ENCODE data around the gene SYP.

The SYP gene

DNA sequence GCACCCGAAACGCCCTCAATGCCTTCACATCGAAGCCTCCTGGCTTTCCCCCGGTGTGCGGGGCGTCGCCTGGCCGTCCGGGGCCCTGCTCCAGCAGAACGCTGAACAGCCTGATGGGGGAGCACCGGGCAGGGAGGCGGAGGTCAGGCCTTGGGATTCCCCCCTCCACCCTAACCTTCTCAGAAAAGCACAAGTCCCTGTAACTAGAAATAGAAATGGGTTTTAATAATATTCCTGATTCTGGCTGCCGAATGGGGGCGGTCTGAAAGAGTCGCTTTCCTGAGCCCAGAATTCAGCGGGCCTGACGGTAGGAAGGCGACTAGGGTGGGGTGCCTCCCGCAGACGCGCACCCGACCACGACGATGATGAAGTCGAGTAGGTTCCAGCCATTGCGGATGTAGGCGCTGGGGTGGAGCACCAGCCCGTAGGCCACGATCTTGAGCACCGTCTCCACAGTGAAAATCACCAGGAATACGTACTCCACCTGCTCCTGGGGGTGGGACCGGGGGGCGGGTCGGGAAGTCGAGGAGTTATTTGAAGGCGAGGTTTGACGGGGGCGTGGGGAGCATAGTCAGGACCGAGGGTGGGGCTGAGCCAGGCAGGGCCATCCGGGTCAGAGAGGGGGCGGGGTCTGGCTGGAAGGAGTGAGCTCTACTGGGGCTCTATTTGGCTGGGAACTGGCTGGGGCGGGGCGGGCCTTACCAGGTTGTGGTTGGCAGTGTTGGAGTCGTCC, 30.7 kb upstream of the SYP start:
- Histone ChIP-seq H3K9me2 (replicated peaks; ENCODE audit: insufficient read depth, low read length) (no peaks in the 10 kb centered on the region), H3F3A (ENCODE audit: insufficient read depth) (no peaks in the 10 kb centered on the region), H3K79me2 (ENCODE audit: insufficient read depth, low read length) (no peaks in the 10 kb centered on the region), H3K27ac (ENCODE audit: low read depth, low read length) (no peak overlapping the region), H3K9ac (ENCODE audit: low read length) (no peak overlapping the region), H3K4me2 (ENCODE audit: low read depth, low read length, poor library complexity, severe bottlenecking) (peak overlapping the region; percentile 31), H3K9me3 (ENCODE audit: insufficient read depth, low read length) (no peaks in the 10 kb centered on the region), H2AFZ (ENCODE audit: low read depth, low read length, severe bottlenecking) (peak overlapping the region; percentile 26), H3K27me3 (ENCODE audit: low read length) (no peaks in the 10 kb centered on the region), H3K36me3 (ENCODE audit: low read length) (no peaks in the 10 kb centered on the region), H3K4me3 (ENCODE audit: insufficient read depth, low read length, poor library complexity, severe bottlenecking) (no peak overlapping the region), H4K20me1 (ENCODE audit: low read depth, low read length) (no peaks in the 10 kb centered on the region)
- TF ChIP-seq, protein P1, sequence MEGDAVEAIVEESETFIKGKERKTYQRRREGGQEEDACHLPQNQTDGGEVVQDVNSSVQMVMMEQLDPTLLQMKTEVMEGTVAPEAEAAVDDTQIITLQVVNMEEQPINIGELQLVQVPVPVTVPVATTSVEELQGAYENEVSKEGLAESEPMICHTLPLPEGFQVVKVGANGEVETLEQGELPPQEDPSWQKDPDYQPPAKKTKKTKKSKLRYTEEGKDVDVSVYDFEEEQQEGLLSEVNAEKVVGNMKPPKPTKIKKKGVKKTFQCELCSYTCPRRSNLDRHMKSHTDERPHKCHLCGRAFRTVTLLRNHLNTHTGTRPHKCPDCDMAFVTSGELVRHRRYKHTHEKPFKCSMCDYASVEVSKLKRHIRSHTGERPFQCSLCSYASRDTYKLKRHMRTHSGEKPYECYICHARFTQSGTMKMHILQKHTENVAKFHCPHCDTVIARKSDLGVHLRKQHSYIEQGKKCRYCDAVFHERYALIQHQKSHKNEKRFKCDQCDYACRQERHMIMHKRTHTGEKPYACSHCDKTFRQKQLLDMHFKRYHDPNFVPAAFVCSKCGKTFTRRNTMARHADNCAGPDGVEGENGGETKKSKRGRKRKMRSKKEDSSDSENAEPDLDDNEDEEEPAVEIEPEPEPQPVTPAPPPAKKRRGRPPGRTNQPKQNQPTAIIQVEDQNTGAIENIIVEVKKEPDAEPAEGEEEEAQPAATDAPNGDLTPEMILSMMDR (IDR thresholded peaks at IDR 0.05; ENCODE audit: insufficient read depth, low read length, poor library complexity, severe bottlenecking): no peak
- TF ChIP-seq EZH2phosphoT487 (conservative IDR thresholded peaks at IDR 0.05; ENCODE audit: low read length): no peak

DNA sequence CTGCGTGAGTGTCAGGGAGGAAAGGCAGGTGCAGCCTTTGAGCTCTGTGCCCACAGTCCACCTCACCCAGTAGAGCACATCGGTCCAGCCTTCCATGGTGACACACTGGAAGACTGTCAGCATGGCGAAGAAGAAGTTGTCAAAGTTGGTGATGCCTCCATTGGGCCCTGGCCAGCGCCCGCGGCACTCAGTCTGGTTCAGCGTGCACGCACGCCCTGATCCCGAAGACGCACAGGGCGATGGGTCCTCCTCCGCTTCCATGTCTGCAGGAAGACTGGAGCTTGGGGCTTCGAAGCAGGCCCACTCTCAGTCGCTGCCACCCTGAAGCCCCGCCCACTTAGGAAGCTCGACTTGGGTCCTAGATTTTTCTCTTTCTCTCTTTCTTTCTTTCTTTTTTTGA, 28.2 kb upstream of the SYP start:
- Histone ChIP-seq H3K79me2 (ENCODE audit: insufficient read depth, low read length) (no peaks in the 10 kb centered on the region), H4K20me1 (ENCODE audit: low read depth, low read length) (no peaks in the 10 kb centered on the region), H3K27me3 (ENCODE audit: low read length) (no peaks in the 10 kb centered on the region), H3K4me2 (ENCODE audit: low read depth, low read length, poor library complexity, severe bottlenecking) (no peak overlapping the region), H3K9me3 (ENCODE audit: insufficient read depth, low read length) (no peaks in the 10 kb centered on the region), H3K9me2 (replicated peaks; ENCODE audit: insufficient read depth, low read length) (no peaks in the 10 kb centered on the region), H3F3A (ENCODE audit: insufficient read depth) (no peaks in the 10 kb centered on the region), H2AFZ (ENCODE audit: low read depth, low read length, severe bottlenecking) (no peak overlapping the region), H3K4me3 (ENCODE audit: insufficient read depth, low read length, poor library complexity, severe bottlenecking) (no peak overlapping the region), H3K27ac (ENCODE audit: low read depth, low read length) (no peak overlapping the region), H3K36me3 (ENCODE audit: low read length) (no peaks in the 10 kb centered on the region), H3K9ac (ENCODE audit: low read length) (no peak overlapping the region)
- TF ChIP-seq, protein P1 (IDR thresholded peaks at IDR 0.05; ENCODE audit: insufficient read depth, low read length, poor library complexity, severe bottlenecking): no peak
- TF ChIP-seq EZH2phosphoT487 (conservative IDR thresholded peaks at IDR 0.05; ENCODE audit: low read length): no peak

DNA sequence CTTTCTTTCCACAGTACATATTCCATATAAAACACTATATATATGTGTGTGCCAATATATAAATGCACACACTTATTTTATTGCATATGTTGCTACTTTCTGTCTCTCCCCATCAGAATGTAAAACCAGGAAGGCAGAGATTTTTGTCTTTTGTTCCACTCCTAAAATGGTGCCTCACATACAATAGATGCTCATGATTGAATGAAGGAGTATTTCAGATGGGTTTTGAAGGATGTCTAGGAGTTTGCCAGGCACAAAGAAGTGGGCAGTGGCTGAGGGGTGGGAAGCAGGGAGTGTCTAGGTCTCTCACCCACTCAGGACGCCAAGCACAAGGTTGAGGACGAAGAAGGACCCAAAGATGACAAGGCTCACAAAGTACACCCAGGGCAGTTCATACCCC, 27.7 kb upstream of the SYP start:
- no peak overlapping the region for H3K4me3 ChIP-seq (ENCODE audit: insufficient read depth, low read length, poor library complexity, severe bottlenecking)
- no peaks in the 10 kb centered on the region for H3F3A ChIP-seq (ENCODE audit: insufficient read depth)
- H3K79me2 ChIP-seq (ENCODE audit: insufficient read depth, low read length): no peaks in the 10 kb centered on the region
- H3K27ac ChIP-seq (ENCODE audit: low read depth, low read length): no peak overlapping the region
- no peaks in the 10 kb centered on the region for H3K9me3 ChIP-seq (ENCODE audit: insufficient read depth, low read length)
- H2AFZ ChIP-seq (ENCODE audit: low read depth, low read length, severe bottlenecking): no peak overlapping the region
- H3K9me2 ChIP-seq (replicated peaks; ENCODE audit: insufficient read depth, low read length): no peaks in the 10 kb centered on the region
- no peak overlapping the region for H3K9ac ChIP-seq (ENCODE audit: low read length)
- H3K27me3 ChIP-seq (ENCODE audit: low read length): no peaks in the 10 kb centered on the region
- TF ChIP-seq, protein P1 (IDR thresholded peaks at IDR 0.05; ENCODE audit: insufficient read depth, low read length, poor library complexity, severe bottlenecking): no peak
- TF ChIP-seq EZH2phosphoT487 (conservative IDR thresholded peaks at IDR 0.05; ENCODE audit: low read length): no peak
- H3K36me3 ChIP-seq (ENCODE audit: low read length): no peaks in the 10 kb centered on the region
- H3K4me2 ChIP-seq (ENCODE audit: low read depth, low read length, poor library complexity, severe bottlenecking): no peak overlapping the region
- no peaks in the 10 kb centered on the region for H4K20me1 ChIP-seq (ENCODE audit: low read depth, low read length)

All from SU-DHL-6 (cell line).